ENCODE results near the gene SLIT3. TPM values are rescaled to one million over a fixed set of nuclear protein-coding genes. Genes with fewer than 3 reads are reported as not detected.

SLIT3 gene
- total RNA-seq, 4 donors from 2014 or later, result 6.8 to 23.1 (median 13.3) TPM

DNA sequence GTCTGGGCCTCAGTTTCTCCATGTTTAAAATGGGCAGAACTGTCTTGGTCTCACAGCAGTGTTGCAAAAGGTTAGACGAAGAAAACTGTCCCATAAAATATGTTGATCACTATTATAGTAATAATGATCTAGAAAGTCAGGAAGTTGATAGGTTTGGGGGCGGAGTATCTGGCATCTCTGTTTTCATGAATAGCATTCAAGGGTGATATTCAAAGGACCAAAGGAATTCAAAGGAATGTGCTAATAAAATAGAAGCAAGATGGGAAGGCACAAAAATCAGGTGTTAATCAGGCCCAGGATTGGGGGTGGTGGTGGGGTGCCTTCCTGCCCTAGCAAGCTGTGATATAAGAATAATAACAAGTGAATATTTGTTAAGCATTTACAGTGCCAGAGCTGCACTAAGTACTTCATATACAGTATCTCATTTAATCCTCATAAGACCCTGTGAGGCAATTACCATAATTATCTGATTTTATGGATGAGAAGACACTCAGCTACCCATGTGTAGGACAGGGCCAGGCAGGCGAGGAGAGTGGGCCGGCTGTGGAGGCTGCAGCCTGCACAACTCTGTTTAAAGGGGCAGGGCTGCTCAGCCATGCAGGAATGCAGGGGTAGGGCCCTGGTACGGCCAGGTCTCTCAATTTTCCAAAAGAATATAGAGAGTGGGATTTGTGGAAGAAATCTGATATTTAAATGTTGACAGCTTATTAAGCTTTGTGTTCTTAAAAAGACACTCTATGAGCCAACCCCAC lies 579.8 kb downstream of the SLIT3 start:
- no peaks in the 10 kb centered on the region for H3K36me3 ChIP-seq
- TF ChIP-seq, protein P1, sequence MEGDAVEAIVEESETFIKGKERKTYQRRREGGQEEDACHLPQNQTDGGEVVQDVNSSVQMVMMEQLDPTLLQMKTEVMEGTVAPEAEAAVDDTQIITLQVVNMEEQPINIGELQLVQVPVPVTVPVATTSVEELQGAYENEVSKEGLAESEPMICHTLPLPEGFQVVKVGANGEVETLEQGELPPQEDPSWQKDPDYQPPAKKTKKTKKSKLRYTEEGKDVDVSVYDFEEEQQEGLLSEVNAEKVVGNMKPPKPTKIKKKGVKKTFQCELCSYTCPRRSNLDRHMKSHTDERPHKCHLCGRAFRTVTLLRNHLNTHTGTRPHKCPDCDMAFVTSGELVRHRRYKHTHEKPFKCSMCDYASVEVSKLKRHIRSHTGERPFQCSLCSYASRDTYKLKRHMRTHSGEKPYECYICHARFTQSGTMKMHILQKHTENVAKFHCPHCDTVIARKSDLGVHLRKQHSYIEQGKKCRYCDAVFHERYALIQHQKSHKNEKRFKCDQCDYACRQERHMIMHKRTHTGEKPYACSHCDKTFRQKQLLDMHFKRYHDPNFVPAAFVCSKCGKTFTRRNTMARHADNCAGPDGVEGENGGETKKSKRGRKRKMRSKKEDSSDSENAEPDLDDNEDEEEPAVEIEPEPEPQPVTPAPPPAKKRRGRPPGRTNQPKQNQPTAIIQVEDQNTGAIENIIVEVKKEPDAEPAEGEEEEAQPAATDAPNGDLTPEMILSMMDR (IDR thresholded peaks at IDR 0.05), result no peak
- no peak for TF ChIP-seq POLR2A (IDR thresholded peaks at IDR 0.05)
- no peak for DNase-seq

DNA sequence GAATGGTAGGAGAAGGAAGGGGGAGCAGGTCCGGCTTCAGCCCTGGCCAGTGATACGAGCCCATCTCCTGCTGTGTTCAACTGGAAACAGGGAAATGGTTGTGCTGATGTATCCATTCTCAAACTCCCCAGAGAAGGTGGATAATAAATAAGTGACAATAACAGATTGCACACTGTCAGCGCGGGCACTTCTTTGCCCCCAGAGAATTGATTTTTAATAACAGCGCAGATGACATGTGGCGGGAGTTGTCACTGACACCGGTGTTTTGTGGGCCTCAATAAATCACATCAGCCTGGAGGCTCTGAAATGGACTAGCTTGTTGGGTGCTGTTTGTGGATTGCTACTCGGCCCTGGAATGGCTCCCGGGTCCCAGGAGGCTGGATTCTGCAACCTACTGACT lies 580.4 kb downstream of the SLIT3 start:
- DNase-seq, result no peak
- TF ChIP-seq POLR2A (IDR thresholded peaks at IDR 0.05), result no peak
- TF ChIP-seq, protein P1 (IDR thresholded peaks at IDR 0.05), result no peak
- Histone ChIP-seq H3K4me3 (no peak overlapping the region), H3K4me1 (no peaks in the 10 kb centered on the region), H3K9me3 (no peaks in the 10 kb centered on the region), H3K27me3 (no peaks in the 10 kb centered on the region), H3K27ac (no peak overlapping the region), H3K36me3 (no peaks in the 10 kb centered on the region)

More for the DNA sequence above, 579.8 kb downstream of the SLIT3 start:
- H3K27me3 ChIP-seq, result no peaks in the 10 kb centered on the region
- no peak overlapping the region for H3K27ac ChIP-seq
- H3K4me3 ChIP-seq, result no peak overlapping the region
- no peaks in the 10 kb centered on the region for H3K9me3 ChIP-seq
- no peaks in the 10 kb centered on the region for H3K4me1 ChIP-seq

DNA sequence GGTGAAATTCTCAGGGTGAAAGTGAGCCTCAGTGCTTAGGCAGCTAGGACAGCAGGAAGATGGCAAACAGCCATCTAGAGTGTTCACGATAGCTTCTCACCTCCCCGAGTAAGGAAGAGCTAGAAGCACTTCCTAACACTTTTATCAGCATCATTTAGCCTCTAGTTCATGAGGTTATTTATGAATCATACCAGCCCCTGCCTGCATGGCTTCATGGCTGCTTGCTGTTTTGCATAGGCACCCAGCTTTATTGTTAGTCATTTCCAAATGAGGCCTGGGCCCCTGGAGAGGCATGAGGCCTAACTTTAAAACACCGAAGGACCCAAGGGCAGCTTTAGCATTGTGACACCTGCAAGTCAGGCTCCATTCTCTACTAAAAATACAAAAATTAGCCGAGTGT lies 586.9 kb downstream of the SLIT3 start:
- Histone ChIP-seq H3K27me3 (no peaks in the 10 kb centered on the region), H3K4me3 (no peak overlapping the region), H3K27ac (no peak overlapping the region), H3K36me3 (no peaks in the 10 kb centered on the region), H3K4me1 (no peaks in the 10 kb centered on the region), H3K9me3 (no peaks in the 10 kb centered on the region)
- no peak for TF ChIP-seq POLR2A (IDR thresholded peaks at IDR 0.05)
- TF ChIP-seq, protein P1 (IDR thresholded peaks at IDR 0.05), result no peak
- no peak for DNase-seq

DNA sequence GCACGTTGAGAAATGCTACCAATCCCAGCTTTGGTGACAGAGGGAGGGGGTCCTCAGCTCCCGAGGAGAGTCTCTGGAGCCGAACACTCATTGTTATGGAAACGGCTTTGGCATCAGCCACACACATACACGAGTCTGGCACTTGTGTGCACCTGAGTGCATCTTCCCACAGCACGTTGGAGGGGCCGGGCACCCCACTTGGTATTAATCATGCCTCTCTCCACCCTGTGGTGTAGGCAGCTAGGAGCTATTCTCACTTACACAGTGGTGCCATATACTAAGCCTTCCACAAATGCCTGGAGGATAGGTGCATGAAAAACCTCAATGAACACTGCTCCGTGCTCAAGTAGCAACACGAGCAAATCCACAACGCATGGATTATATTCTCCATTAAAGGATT lies 587.9 kb downstream of the SLIT3 start:
- Histone ChIP-seq H3K4me3 (no peak overlapping the region), H3K27me3 (no peaks in the 10 kb centered on the region), H3K36me3 (no peaks in the 10 kb centered on the region), H3K27ac (no peak overlapping the region), H3K4me1 (no peaks in the 10 kb centered on the region), H3K9me3 (no peaks in the 10 kb centered on the region)
- DNase-seq, result no peak
- no peak for TF ChIP-seq POLR2A (IDR thresholded peaks at IDR 0.05)
- TF ChIP-seq, protein P1 (IDR thresholded peaks at IDR 0.05), result no peak

DNA sequence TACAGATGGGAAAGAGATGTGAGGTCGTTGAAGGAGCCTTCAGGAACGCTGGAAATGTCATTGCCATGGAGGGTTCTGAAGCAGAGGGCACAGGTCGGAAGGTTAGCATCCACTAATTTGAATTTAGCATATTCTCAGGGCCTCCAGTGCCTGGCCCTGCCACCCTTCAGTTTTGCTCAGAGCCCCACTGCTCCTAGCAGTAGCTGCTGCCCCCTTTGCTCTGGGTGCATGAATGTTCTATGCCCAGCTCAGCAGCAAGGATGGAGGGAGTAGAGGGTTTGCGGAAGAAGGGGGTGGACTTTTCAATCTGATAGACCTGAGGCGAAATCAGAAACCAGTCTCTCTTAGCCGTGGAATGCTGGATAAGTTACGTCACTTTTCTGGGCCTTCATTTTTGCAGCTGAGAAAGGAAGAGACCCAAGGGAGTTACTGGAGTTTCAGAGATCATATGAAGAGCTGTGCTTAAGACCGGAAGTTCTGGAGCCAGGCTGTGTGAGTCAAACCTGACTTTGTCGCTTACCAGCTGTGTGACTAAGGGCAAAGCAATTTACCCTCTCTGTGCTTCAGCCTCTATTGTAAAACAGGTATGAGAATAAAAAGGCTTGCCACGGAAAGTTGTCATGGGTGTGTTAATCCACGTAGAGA lies 588.5 kb downstream of the SLIT3 start:
- no peak for DNase-seq
- TF ChIP-seq, protein P1 (IDR thresholded peaks at IDR 0.05), result no peak
- no peak for TF ChIP-seq POLR2A (IDR thresholded peaks at IDR 0.05)
- no peak overlapping the region for H3K27ac ChIP-seq

More for the DNA sequence above, 588.5 kb downstream of the SLIT3 start:
- no peaks in the 10 kb centered on the region for H3K4me1 ChIP-seq
- H3K4me3 ChIP-seq, result no peak overlapping the region
- H3K27me3 ChIP-seq, result no peaks in the 10 kb centered on the region
- no peaks in the 10 kb centered on the region for H3K9me3 ChIP-seq
- no peaks in the 10 kb centered on the region for H3K36me3 ChIP-seq

All from Peyer's patch (tissue), 4 donors.